Ishikawa (cell line): ENCODE results near the gene MOB3C.

ENCODE experiments used
- CEBPB ChIP-seq: IDR thresholded peaks from 2 replicates; pipeline ENCODE4 v1.6.1; 2012
- CREB1 ChIP-seq: IDR thresholded peaks from 2 replicates; pipeline ENCODE4 v1.6.1; 2012; ENCODE audit warnings: low read depth
- EGR1 ChIP-seq: IDR thresholded peaks from 2 replicates; pipeline ENCODE4 v1.6.1; 2012
- EP300 ChIP-seq: IDR thresholded peaks from 2 replicates; pipeline ENCODE4 v1.6.1; 2012; ENCODE audit warnings: borderline replicate concordance
- FOXM1 ChIP-seq: IDR thresholded peaks from 2 replicates; pipeline ENCODE4 v1.6.1; 2012; ENCODE audit warnings: low read depth, borderline replicate concordance
- NFIC ChIP-seq: IDR thresholded peaks from 2 replicates; pipeline ENCODE4 v1.6.1; 2012
- RAD21 ChIP-seq: IDR thresholded peaks from 2 replicates; pipeline ENCODE4 v1.6.1; 2012; ENCODE audit warnings: low read depth
- TAF1 ChIP-seq: IDR thresholded peaks from 2 replicates; pipeline ENCODE4 v1.6.1; 2012; ENCODE audit warnings: low read depth, mild to moderate bottlenecking
- TCF12 ChIP-seq: IDR thresholded peaks from 2 replicates; pipeline ENCODE4 v1.6.1; 2012; ENCODE audit warnings: low read depth
- TEAD4 ChIP-seq: IDR thresholded peaks from 2 replicates; pipeline ENCODE4 v1.6.1; 2012
- YY1 ChIP-seq: IDR thresholded peaks from 2 replicates; pipeline ENCODE4 v1.6.1; 2012; ENCODE audit warnings: low read depth
- ZBTB7A ChIP-seq: IDR thresholded peaks from 2 replicates; pipeline ENCODE4 v1.6.1; 2012; ENCODE audit warnings: low read depth
- TF ChIP-seq, protein P1 (sequence below): IDR thresholded peaks from 2 replicates; pipeline ENCODE4 v1.6.1; 2012
- TF ChIP-seq, protein P2 (sequence below): IDR thresholded peaks from 2 replicates; pipeline ENCODE4 v1.6.1; 2012
- TF ChIP-seq, protein P3 (sequence below): IDR thresholded peaks from 2 replicates; pipeline ENCODE4 v1.6.1; 2012; ENCODE audit warnings: low read depth, mild to moderate bottlenecking

Gene MOB3C

DNA sequence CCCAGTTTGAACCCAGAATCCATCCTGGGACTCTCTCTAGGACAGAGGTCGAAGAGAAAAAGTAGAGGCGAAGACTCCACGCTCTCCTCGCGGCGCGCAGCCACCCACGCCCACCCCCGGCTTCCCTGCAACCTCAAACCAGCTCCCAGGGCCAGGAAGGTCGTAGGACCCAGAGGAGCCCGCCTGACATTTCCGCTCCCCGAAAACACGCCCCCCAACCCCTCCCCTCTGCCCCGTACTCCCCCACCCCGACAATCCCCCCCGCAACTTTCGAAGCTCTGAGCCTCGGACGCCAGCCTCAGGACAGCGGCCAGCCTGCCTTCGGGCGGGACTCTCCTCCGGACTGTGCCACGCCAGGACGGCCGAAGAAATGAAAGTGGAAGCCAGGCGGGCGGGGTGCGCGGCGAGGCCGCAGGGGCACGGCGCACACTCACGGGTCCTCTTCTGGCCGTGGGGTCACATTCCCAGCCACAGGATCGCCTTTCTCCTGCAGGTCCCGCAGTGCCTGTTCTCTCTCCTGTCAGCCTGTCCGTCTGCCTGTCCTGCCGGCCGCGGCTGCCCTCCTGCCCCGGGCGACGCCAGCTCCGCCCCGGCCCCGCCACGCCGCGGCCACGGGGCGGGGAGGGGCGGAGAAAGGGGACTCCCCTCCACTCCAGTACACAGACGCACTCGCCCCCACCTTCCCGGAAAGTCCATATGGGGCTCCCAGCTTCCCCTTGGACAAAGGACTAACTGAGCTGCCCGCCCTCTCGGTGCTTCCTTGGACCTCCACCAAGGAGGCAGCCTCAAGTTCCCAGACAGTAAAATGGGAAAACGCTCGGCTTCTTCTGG, at the start of gene MOB3C:
Gene MOB3C (minus strand): TSS at position 535 of the 831 bp plus-strand sequence. CDS start 3,490 bp downstream, outside the sequence.
- TF ChIP-seq EGR1, result peak; percentile 90
- no peak for TF ChIP-seq CEBPB
- TF ChIP-seq TCF12, result 0 out of 2 replicates have a peak, but pooled peaks have one; percentile 25
- peak; percentile 24; the same call in 1 of the 2 replicates for TF ChIP-seq YY1
- TF ChIP-seq, protein P1, sequence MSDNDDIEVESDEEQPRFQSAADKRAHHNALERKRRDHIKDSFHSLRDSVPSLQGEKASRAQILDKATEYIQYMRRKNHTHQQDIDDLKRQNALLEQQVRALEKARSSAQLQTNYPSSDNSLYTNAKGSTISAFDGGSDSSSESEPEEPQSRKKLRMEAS, result peak; percentile 62

DNA sequence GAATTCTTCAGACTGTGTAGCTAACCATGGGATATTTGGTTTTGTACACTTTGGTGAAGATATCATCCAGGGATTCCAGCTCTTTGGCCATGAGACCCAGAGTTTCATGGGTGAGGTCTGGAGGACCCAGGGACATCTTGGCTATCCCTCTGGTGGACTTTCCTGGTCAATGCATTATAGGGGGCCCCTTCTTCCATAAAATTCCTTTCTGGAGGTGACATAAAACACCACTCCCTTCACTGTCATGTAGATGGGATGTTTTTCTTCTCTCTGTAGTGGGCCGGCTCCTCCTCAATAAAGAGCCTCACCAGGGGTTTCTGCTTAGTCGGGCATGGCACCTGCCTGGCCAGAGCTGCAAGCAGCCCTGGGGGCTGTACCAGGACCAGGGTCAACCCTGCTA, 49.4 kb upstream of the MOB3C start:
- TF ChIP-seq YY1 (no peak), TEAD4 (no peak), ZBTB7A (no peak), NFIC (no peak), TCF12 (no peak), CEBPB (no peak), CREB1 (no peak), FOXM1 (no peak)
- TF ChIP-seq, protein P2, sequence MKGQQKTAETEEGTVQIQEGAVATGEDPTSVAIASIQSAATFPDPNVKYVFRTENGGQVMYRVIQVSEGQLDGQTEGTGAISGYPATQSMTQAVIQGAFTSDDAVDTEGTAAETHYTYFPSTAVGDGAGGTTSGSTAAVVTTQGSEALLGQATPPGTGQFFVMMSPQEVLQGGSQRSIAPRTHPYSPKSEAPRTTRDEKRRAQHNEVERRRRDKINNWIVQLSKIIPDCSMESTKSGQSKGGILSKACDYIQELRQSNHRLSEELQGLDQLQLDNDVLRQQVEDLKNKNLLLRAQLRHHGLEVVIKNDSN, result no peak
- TF ChIP-seq, protein P3, sequence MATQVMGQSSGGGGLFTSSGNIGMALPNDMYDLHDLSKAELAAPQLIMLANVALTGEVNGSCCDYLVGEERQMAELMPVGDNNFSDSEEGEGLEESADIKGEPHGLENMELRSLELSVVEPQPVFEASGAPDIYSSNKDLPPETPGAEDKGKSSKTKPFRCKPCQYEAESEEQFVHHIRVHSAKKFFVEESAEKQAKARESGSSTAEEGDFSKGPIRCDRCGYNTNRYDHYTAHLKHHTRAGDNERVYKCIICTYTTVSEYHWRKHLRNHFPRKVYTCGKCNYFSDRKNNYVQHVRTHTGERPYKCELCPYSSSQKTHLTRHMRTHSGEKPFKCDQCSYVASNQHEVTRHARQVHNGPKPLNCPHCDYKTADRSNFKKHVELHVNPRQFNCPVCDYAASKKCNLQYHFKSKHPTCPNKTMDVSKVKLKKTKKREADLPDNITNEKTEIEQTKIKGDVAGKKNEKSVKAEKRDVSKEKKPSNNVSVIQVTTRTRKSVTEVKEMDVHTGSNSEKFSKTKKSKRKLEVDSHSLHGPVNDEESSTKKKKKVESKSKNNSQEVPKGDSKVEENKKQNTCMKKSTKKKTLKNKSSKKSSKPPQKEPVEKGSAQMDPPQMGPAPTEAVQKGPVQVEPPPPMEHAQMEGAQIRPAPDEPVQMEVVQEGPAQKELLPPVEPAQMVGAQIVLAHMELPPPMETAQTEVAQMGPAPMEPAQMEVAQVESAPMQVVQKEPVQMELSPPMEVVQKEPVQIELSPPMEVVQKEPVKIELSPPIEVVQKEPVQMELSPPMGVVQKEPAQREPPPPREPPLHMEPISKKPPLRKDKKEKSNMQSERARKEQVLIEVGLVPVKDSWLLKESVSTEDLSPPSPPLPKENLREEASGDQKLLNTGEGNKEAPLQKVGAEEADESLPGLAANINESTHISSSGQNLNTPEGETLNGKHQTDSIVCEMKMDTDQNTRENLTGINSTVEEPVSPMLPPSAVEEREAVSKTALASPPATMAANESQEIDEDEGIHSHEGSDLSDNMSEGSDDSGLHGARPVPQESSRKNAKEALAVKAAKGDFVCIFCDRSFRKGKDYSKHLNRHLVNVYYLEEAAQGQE, result no peak
- TF ChIP-seq, protein P1, result no peak

DNA sequence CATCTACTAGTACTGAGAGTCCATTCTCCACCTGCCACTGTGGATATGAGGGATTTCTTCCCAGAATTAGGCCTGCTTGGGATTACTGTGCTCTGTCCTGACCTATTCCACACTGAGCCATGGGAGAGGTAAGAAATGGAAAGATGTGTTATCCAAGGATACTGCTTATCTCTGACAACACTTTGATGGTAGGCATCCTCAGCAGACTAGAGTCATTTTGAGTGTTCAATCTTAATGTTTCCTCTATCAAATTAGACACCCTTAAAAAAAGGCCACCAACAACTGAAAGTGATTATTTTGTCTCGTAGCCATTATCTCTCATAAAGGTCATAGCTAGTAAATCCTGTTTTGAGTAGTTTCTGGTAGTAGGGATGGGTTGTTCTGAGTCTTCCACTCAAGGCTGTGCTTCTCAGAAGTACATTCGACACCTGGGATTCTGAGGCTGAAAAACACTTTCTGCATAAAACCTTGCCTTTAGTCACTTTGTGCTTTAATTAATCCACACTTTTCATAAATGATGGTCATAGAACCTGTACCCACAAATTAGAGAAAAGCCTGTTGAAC, 42.8 kb upstream of the MOB3C start:
- TF ChIP-seq, protein P1, result no peak
- TF ChIP-seq FOXM1 (no peak), RAD21 (no peak), TCF12 (no peak)
- TF ChIP-seq, protein P2, result no peak

DNA sequence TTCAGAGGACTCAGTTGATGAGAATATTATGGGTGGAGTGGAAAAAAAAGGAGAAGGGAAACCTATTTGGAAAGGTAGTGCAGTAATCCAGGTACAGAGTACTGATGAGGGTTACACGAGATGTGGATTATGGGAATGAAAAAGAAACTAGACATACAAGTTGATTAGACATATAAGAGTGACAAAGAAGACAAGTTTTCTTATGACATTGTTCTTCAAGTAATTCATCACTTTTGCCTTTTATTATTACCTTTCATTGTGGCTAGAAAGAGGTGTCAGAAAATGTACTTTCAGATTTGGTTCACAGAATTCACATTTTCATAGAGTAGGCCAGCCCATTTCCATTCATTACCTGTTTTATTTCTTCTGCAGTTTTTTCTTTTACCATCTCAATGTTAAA, 41.2 kb upstream of the MOB3C start:
- TF ChIP-seq RAD21, result no peak
- no peak for TF ChIP-seq EP300
- no peak for TF ChIP-seq ZBTB7A
- TF ChIP-seq TEAD4, result no peak
- TF ChIP-seq TCF12, result no peak
- TF ChIP-seq EGR1, result no peak
- TF ChIP-seq, protein P1, result no peak
- TF ChIP-seq, protein P3, result no peak
- TF ChIP-seq TAF1, result no peak
- TF ChIP-seq YY1, result no peak
- TF ChIP-seq, protein P2, result no peak
- TF ChIP-seq CEBPB, result no peak

DNA sequence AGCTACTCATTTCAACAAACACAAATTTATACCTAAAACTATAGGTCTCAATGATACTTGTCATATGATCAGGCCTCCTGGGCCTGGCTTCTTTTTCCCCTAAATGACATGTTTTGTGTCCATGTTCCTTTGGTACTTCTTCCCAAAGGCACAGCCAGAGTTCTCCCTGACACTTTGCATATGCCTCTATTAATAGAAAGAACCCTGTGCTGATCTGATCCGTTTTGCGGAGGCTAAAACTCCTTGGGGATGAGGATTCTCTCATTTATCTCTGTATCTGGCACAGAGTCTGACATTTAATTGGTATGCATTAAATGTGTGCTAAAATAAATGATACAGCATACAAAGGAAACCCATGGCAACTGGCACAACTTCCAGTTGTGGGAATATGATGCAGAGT, 40.0 kb upstream of the MOB3C start:
- TF ChIP-seq, protein P3, result no peak
- TF ChIP-seq ZBTB7A (no peak), EGR1 (no peak), FOXM1 (no peak), CEBPB (no peak), TAF1 (no peak), YY1 (no peak), TEAD4 (no peak), NFIC (no peak), TCF12 (no peak), RAD21 (no peak), CREB1 (no peak), EP300 (no peak)
- TF ChIP-seq, protein P1, result no peak
- TF ChIP-seq, protein P2, result no peak
